Colonic mucosa (tissue), 4 donors: ENCODE results near the gene CNNM3. TPM values are rescaled to one million over a fixed set of nuclear protein-coding genes. Genes with fewer than 3 reads are reported as not detected.

Experiments used
- DNase-seq: peaks from one replicate; pipeline ENCODE4 v3.0.0-alpha.2; 2020
- H3K27ac ChIP-seq: fragments of 200-600 bp; one replicate; pipeline ENCODE4 v1.8.0; 2021
- H3K27me3 ChIP-seq: fragments of 200-600 bp; one replicate; pipeline ENCODE4 v1.8.0; 2021
- H3K36me3 ChIP-seq: fragments of 200-600 bp; one replicate; pipeline ENCODE4 v1.8.0; 2021
- H3K4me1 ChIP-seq: fragments of 200-600 bp; one replicate; pipeline ENCODE4 v1.8.0; 2021; ENCODE audit warnings: mild to moderate bottlenecking
- H3K4me3 ChIP-seq: fragments of 200-600 bp; one replicate; pipeline ENCODE4 v1.8.0; 2021
- H3K9ac ChIP-seq, 2 donors: one replicate each; pipeline ENCODE4 v1.7.0; 2013; ENCODE audit warnings: control low read depth in 2 of 2, low read depth in 2 of 2, low read length in 2 of 2
- H3K9me3 ChIP-seq: fragments of 200-600 bp; one replicate; pipeline ENCODE4 v1.8.0; 2021
- intact Hi-C: fragments of 100-400 bp; cut with DNase I; formaldehyde crosslinking; loops from one replicate; pipeline ENCODE4 v1.14.1; 2022
- total RNA-seq, 2 donors: library from RNA; stranded (reverse); fragmentation: NEBNext Ultra II Directional in 1 of 2; extraction: Animal tissue kit (Norgen Biotek cat#: 25700) in 1 of 2; gene quantifications; one replicate each; pipeline ENCODE4 v1.2.1, GENCODE V29; 2021
- TF ChIP-seq, protein P1 (sequence below): fragments of 200-600 bp; IDR thresholded peaks from one replicate; pipeline ENCODE4 v1.8.0; 2022; ENCODE audit warnings: antibody characterized with exemption, mild to moderate bottlenecking
- donor health status: healthy.
- donor health status: DM: no; HTN: no; CAD: no.
- donor health status: DM: no; HTN: no; CAD: no.

Gene CNNM3
- total RNA-seq, 2 donors from 2014 or later = 24.4 to 33.0 TPM

DNA sequence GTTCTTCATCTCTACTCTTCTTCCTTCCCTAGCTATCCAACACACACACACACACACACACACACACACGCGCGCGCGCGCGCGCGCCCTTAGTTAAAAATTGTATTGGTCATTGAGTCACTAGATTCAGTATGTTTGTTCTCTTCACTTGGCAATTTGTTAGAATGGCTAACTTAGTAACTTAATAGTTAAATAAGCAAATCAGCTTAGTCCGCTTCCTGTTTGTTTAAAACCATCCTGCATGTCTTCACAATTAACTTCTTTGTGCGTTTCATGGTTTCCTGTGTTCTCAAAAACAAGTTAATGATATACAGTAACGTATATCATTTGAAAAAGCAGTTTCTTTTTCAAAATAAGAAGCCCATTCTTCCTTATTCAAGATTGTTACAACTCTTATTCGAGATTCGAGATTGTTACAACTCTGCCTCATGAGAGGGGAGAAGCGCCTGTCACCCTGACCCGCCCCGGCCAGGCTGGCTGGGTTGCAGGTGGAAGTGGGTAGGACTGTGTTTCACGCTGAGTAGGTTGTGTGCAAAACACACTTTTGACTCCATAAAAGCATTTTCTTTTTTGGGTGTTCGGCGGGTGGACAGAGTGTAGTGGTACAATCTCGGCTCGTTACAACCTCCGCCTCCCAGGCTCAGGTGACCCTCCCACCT is 9.5 kb upstream of the CNNM3 start:
- H3K27me3 ChIP-seq = no peaks in the 10 kb centered on the region
- H3K36me3 ChIP-seq = peaks cover 9% of the 10 kb centered on the region
- H3K4me3 ChIP-seq = no peak overlapping the region
- intact Hi-C loops = loop anchor here (10.0 kb wide), 1 partner anchor 192 kb away; no protein-coding TSS in a partner anchor
- no peaks in the 10 kb centered on the region for H3K4me1 ChIP-seq
- no peak overlapping the region for H3K27ac ChIP-seq
- TF ChIP-seq, protein P1, sequence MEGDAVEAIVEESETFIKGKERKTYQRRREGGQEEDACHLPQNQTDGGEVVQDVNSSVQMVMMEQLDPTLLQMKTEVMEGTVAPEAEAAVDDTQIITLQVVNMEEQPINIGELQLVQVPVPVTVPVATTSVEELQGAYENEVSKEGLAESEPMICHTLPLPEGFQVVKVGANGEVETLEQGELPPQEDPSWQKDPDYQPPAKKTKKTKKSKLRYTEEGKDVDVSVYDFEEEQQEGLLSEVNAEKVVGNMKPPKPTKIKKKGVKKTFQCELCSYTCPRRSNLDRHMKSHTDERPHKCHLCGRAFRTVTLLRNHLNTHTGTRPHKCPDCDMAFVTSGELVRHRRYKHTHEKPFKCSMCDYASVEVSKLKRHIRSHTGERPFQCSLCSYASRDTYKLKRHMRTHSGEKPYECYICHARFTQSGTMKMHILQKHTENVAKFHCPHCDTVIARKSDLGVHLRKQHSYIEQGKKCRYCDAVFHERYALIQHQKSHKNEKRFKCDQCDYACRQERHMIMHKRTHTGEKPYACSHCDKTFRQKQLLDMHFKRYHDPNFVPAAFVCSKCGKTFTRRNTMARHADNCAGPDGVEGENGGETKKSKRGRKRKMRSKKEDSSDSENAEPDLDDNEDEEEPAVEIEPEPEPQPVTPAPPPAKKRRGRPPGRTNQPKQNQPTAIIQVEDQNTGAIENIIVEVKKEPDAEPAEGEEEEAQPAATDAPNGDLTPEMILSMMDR = no peak
- DNase-seq = no peak
- no peak overlapping the region for H3K9ac ChIP-seq
- H3K9me3 ChIP-seq = no peaks in the 10 kb centered on the region

DNA sequence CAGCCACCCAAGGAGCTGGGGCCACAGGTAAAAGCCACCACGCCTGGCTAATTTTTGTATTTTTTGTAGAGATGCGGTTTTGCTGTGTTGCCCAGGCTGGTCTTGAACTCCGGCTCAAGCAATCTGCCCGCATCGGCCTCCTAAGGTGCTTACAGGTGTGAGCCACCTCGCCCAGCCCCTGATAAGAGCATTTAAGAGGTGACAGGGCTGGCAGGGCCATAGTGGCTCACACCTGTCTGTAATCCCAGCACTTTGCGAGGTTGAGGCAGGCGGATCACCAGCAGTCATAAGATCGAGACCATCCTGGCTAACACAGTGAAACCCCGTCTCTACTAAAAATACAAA is 9.0 kb upstream of the CNNM3 start:
- TF ChIP-seq, protein P1 = no peak
- H3K27ac ChIP-seq = no peak overlapping the region
- H3K9ac ChIP-seq = no peak overlapping the region
- intact Hi-C loops = loop anchor here (10.0 kb wide), 1 partner anchor 192 kb away; no protein-coding TSS in a partner anchor
- H3K27me3 ChIP-seq = no peaks in the 10 kb centered on the region
- H3K4me1 ChIP-seq = no peaks in the 10 kb centered on the region
- H3K36me3 ChIP-seq = peaks cover 6% of the 10 kb centered on the region
- no peak overlapping the region for H3K4me3 ChIP-seq
- no peak for DNase-seq
- no peaks in the 10 kb centered on the region for H3K9me3 ChIP-seq

DNA sequence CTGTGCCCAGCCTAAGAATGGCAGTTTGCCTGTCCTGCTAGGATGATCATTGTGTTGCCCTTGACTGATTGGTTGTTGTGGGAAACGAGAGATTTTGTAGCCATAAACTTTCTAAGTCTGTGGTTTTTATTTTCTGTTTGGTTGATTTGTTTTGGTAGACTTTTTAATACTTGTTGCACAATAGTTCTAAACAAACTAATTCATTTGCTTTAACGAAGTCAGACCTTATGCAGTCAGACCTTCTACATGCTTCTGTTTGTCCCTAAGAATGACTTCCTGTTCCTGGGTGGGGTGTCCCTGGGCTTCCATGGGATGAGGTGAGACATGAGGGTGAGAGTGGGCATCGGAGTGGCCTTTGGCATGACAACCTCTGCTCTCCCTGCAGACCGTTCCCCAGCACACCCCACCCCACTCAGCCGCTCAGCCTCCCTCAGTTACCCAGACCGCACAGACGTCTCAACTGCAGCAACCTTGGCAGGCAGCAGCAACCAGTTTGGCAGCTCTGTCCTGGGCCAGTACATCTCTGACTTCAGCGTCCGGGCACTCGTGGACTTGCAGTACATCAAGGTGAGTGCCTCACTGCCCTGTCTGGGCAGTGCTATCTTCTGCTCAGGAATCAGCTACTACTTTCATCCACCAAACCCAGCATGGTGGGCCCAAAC is 7.8 kb upstream of the CNNM3 start:
- peaks cover 4% of the 10 kb centered on the region for H3K36me3 ChIP-seq

DNA sequence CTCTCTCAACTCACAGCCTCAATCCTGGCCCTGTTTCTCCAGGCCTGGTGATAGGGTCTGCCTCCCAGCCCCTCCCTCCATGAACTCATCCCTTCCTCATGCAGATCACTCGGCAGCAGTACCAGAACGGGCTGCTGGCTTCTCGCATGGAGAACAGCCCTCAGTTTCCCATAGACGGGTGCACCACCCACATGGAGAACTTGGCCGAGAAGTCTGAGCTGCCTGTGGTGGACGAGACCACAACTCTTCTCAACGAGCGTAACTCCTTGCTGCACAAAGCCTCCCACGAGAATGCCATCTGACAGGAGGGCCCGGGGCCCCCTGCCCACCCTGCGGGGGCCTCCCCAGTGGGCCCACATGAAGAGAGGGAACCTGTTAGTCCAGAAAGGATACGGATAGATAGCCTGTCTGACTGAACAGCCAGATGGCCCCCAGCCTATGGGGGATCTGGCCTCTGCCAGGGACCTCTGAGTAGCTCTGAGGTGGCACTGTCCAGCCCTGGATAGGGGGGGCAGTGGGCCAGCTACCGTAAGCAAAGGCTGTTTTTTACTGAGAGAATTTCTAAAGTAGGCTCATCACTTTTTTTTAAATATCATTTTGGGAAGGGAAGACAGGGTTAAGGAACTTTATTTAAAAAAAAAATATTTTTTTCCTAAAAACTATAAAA is 6.7 kb upstream of the CNNM3 start:
- no peaks in the 10 kb centered on the region for H3K4me1 ChIP-seq
- no peaks in the 10 kb centered on the region for H3K9me3 ChIP-seq
- no peak for DNase-seq
- no peak overlapping the region for H3K9ac ChIP-seq
- H3K27me3 ChIP-seq = no peaks in the 10 kb centered on the region
- peaks cover 4% of the 10 kb centered on the region for H3K36me3 ChIP-seq
- intact Hi-C loops = loop anchor here (10.0 kb wide), 1 partner anchor 195 kb away; no protein-coding TSS in a partner anchor
- TF ChIP-seq, protein P1 = no peak
- no peak overlapping the region for H3K27ac ChIP-seq
- no peak overlapping the region for H3K4me3 ChIP-seq

More for the DNA sequence above, 7.8 kb upstream of the CNNM3 start:
- H3K27me3 ChIP-seq = no peaks in the 10 kb centered on the region
- no peak overlapping the region for H3K9ac ChIP-seq
- no peak overlapping the region for H3K4me3 ChIP-seq
- TF ChIP-seq, protein P1 = no peak
- no peaks in the 10 kb centered on the region for H3K4me1 ChIP-seq
- intact Hi-C loops = loop anchor here (10.0 kb wide), 1 partner anchor 194 kb away; no protein-coding TSS in a partner anchor
- no peak for DNase-seq
- H3K9me3 ChIP-seq = no peaks in the 10 kb centered on the region
- H3K27ac ChIP-seq = no peak overlapping the region

DNA sequence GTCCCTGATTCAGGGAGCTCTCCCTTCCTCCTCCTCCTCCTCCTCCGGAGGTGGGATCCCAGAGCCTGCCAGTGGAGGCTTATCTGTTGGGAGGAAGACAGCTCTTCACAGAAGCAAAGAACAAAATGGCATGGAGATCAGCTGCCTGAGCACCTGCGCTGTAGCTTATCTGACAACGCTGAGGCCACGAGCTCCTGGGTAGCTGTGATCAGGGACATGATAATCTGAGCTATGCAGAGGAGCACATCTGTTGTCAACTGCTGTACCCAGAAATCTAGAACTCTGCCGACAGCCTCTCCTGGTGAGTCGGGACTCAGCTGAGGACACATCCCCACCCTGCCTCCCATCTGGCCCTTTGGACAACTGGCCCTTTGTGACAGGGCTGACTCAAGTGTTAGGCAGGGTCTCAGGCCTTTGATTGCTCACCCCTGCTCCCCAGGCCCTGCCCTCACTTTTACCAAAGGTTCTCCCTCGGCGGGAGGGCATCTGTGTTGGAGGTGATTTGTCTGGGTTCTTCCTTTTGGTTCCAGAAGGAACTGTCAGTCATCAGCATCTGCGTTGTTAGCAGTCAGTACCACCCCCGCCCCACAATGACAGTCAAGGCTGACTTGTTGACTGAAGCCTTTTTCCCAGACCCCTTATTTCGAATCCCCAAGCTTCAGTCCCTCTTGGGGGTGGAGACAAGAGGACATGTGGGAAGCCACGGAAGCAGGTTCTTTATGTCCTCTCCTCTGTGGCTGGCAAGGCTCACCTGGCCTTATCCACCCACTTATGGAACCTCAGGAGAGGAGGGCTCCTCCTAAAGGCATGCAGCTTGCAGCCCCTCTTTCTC is 5.9 kb upstream of the CNNM3 start:
- Histone ChIP-seq H3K9ac (no peak overlapping the region), H3K4me1 (no peaks in the 10 kb centered on the region), H3K4me3 (no peak overlapping the region), H3K27me3 (no peaks in the 10 kb centered on the region), H3K36me3 (peaks cover 4% of the 10 kb centered on the region), H3K9me3 (no peaks in the 10 kb centered on the region), H3K27ac (no peak overlapping the region)
- TF ChIP-seq, protein P1 = no peak
- intact Hi-C loops = loop anchor here (10.0 kb wide), 1 partner anchor 195 kb away; no protein-coding TSS in a partner anchor
- no peak for DNase-seq
